Effector memory CD4-positive, alpha-beta T cell (primary cell): Measurements from ENCODE around the gene RPL36AL.
A peak's percentile ranks its signal among the peaks of the same experiment; 100 is the strongest.
"Not testable (repeated sequence)": the region's sequence is repeated elsewhere in the genome, so short reads cannot be mapped to it uniquely, and the experiment has no call there.

Source experiments
- DNase-seq, 3 donors: peaks; one replicate each; pipeline ENCODE4 v3.0.0-alpha.2; 2020
- H3K27ac ChIP-seq: 2 replicates; pipeline ENCODE4 v1.7.0; 2013; ENCODE audit warnings: mild to moderate bottlenecking, low read length, moderate library complexity; ENCODE audit not compliant: insufficient read depth, poor library complexity, severe bottlenecking
- H3K27me3 ChIP-seq: replicated peaks from 2 replicates; pipeline ENCODE4 v1.7.0; 2013; ENCODE audit warnings: mild to moderate bottlenecking, low read length; ENCODE audit not compliant: insufficient read depth, control insufficient read depth, poor library complexity, severe bottlenecking
- H3K36me3 ChIP-seq: 2 replicates; pipeline ENCODE4 v1.7.0; 2013; ENCODE audit warnings: mild to moderate bottlenecking, low read length, moderate library complexity; ENCODE audit not compliant: control insufficient read depth, insufficient read depth
- H3K4me1 ChIP-seq: 2 replicates; pipeline ENCODE4 v1.7.0; 2013; ENCODE audit warnings: low read length, mild to moderate bottlenecking; ENCODE audit not compliant: control insufficient read depth, insufficient read depth, poor library complexity, severe bottlenecking
- H3K4me3 ChIP-seq: 2 replicates; pipeline ENCODE4 v1.7.0; 2013; ENCODE audit warnings: low read length, low read depth, mild to moderate bottlenecking; ENCODE audit not compliant: insufficient read depth, poor library complexity, severe bottlenecking
- H3K9me3 ChIP-seq: 2 replicates; pipeline ENCODE4 v1.7.0; 2013; ENCODE audit warnings: mild to moderate bottlenecking, low read length, moderate library complexity; ENCODE audit not compliant: control insufficient read depth
- total RNA-seq, 3 donors: gene quantifications; one replicate each; lab custom pipeline; 2026; lab: John Stamatoyannopoulos, UW

RPL36AL gene
- total RNA-seq, result 156 to 262 (median 160) reads per million in 3 donors

- DNase-seq, result peak; percentile 90 to 92 (median 91)
- peaks cover 24% of the 10 kb centered on the region for H3K4me1 ChIP-seq
- peak within 1 kb of the TSS; percentile 100 for H3K27ac ChIP-seq
- H3K36me3 ChIP-seq, result peaks cover 9% of the 10 kb centered on the region
- H3K9me3 ChIP-seq, result no peaks in the 10 kb centered on the region
- H3K4me3 ChIP-seq, result peak within 1 kb of the TSS; percentile 92
- H3K27me3 ChIP-seq, result no peaks in the 10 kb centered on the region
Observed at GRCh38 chr14:49620182-49621113, at the start of gene RPL36AL, which contains the start of gene MGAT2. Gene RPL36AL (minus strand): TSS chr14:49620626. CDS start chr14:49619104, 1,522 bp downstream. Gene MGAT2 (plus strand): TSS chr14:49620799. CDS start chr14:49621269, 470 bp downstream.

DNA sequence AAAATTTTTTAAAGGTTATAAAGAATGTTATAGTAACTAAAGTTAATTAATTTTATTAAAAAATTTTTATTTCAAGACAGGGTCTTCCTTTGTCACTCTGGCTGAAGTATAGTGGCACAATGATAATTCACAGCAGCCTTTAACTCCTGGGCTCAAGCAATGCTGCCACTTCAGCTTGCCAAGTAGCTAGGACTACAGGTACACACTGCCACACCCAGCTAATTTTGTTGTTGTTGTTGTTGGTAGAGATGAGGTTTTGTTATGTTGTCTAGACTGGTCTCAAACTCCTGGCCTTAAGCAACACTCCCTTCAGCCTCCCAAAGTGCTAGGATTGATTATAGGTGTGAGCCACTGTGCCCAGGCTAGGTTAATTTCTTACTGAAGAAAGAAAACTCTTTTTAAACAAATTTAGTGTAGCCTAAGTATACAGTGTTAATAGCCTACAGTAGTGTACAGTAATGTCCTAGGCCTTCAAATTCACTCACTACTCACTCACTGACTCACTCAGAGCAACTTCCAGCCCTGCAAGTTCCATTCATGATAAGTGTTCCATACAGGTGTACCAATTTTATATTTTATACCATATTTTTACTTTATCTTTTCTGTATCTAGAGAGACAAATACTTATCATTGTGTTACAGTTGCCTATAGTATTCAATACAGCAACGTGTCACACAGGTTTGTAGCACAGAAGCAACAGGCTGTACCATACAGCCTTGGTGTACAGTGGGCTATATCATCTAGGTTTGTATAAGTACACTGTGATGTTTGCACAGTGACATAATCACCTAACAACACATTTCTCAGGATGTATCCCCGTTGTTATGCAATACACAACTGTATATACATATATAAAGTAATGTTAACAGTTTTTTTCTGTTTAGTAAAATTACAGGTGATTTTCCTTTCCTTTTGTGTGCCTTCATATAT lies 39.4 kb upstream of the RPL36AL start:
- H3K27ac ChIP-seq, result no peak overlapping the region
- H3K27me3 ChIP-seq, result no peaks in the 10 kb centered on the region
- no peaks in the 10 kb centered on the region for H3K9me3 ChIP-seq
- H3K4me1 ChIP-seq, result no peaks in the 10 kb centered on the region
- no peaks in the 10 kb centered on the region for H3K36me3 ChIP-seq
- H3K4me3 ChIP-seq, result no peak overlapping the region
- no peak for DNase-seq

- H3K36me3 ChIP-seq, H3K9me3 ChIP-seq, DNase-seq, H3K27ac ChIP-seq, H3K4me3 ChIP-seq, H3K4me1 ChIP-seq, H3K27me3 ChIP-seq: not testable (repeated sequence)
Observed at GRCh38 chr14:49657500-49657899, 37.1 kb upstream of the RPL36AL start.

- H3K9me3 ChIP-seq, result no peaks in the 10 kb centered on the region
- H3K4me3 ChIP-seq, result no peak overlapping the region
- no peaks in the 10 kb centered on the region for H3K27me3 ChIP-seq
- H3K27ac ChIP-seq, result no peak overlapping the region
- no peaks in the 10 kb centered on the region for H3K4me1 ChIP-seq
- no peak for DNase-seq
- no peaks in the 10 kb centered on the region for H3K36me3 ChIP-seq
Observed at GRCh38 chr14:49654511-49654910, 34.1 kb upstream of the RPL36AL start.

DNA sequence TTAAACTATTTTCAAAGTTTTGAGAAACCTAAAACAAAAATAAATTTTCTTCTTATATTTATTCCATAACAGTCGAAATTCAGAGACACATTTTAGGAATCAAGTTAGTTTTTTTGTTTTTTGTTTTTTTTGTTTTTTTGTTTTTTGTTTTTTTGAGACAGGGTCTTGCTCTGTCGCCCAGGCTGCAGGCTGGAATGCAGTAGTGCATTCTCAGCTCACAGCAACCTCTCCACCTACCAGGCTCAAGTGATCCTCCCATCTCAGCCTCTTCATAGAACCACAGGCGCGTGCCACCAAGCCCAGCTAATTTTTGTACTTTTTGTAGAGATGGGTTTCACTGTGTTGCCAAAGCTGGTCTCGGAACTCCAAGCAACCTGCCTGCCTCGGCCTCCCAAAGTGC lies 33.1 kb upstream of the RPL36AL start:
- Histone ChIP-seq H3K27ac (no peak overlapping the region), H3K4me3 (no peak overlapping the region), H3K36me3 (no peaks in the 10 kb centered on the region), H3K9me3 (no peaks in the 10 kb centered on the region), H3K27me3 (no peaks in the 10 kb centered on the region), H3K4me1 (no peaks in the 10 kb centered on the region)
- DNase-seq, result no peak

GRCh38 chr14:49642163-49642562 lies 21.7 kb upstream of the RPL36AL start:
- DNase-seq, result no peak
- H3K4me3 ChIP-seq, result no peak overlapping the region
- no peak overlapping the region for H3K27ac ChIP-seq
- no peaks in the 10 kb centered on the region for H3K9me3 ChIP-seq
- no peaks in the 10 kb centered on the region for H3K36me3 ChIP-seq
- H3K27me3 ChIP-seq, result no peaks in the 10 kb centered on the region
- no peaks in the 10 kb centered on the region for H3K4me1 ChIP-seq

DNA sequence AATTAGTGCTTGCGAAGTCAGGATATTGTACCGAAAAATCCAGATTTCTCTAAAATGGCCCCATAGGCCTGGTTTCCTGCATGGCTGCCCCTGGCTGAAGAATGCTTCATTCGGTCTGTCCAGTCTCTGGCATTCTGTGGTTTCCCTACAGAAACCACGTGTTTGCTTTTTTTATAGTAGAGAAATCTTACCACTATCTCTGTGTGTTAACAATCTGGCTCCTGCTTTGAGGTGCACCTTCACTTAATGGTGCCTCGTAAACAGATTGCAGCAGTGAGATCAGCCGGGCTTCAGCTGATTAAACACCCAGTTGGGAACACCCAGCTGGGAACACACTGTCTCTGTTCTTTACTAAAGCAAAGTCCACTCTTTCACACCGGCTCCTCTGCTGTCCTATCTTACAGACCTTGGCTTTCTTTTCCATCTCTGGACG lies 21.3 kb upstream of the RPL36AL start:
- Histone ChIP-seq H3K27ac (no peak overlapping the region), H3K36me3 (no peaks in the 10 kb centered on the region), H3K4me3 (no peak overlapping the region), H3K9me3 (no peaks in the 10 kb centered on the region), H3K4me1 (peaks cover 4% of the 10 kb centered on the region), H3K27me3 (no peaks in the 10 kb centered on the region)
- no peak for DNase-seq

- Histone ChIP-seq H3K36me3 (no peaks in the 10 kb centered on the region), H3K4me3 (no peak overlapping the region), H3K4me1 (peaks cover 10% of the 10 kb centered on the region), H3K27me3 (no peaks in the 10 kb centered on the region), H3K27ac (peak overlapping the region; percentile 2), H3K9me3 (no peaks in the 10 kb centered on the region)
- DNase-seq, result no peak
Observed at GRCh38 chr14:49640540-49641417, 20.4 kb upstream of the RPL36AL start.

DNA sequence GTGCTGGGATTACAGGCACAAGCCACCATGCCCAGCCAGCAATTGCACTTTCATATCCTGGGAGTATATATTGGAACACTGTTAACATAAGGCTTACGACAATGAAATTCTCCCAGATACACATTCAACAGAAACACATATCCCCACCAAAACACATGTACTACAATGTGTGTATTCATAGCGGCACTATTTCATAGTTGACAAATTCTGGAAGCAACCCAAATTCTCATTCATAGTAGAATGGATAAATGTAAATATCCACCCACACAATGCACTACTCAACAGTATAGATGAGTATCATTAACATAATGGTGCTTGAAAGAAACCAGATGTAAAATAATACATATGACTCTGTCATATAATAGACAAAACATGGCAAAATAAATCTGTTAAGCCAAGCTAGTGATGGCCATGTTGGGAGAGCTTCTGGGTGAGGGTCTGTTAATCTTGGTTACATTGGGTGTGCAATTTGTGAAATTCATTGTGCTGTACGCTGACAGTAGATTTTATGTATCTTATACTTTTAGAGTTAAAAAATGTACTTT lies 17.2 kb upstream of the RPL36AL start:
- no peaks in the 10 kb centered on the region for H3K36me3 ChIP-seq
- no peak overlapping the region for H3K27ac ChIP-seq
- no peak for DNase-seq
- H3K9me3 ChIP-seq, result no peaks in the 10 kb centered on the region
- H3K4me3 ChIP-seq, result no peak overlapping the region
- no peaks in the 10 kb centered on the region for H3K27me3 ChIP-seq
- peaks cover 13% of the 10 kb centered on the region for H3K4me1 ChIP-seq
